K562 (cell line): ENCODE measurements around the gene GRIA2. TPM values are rescaled to one million over a fixed set of nuclear protein-coding genes. Genes with fewer than 3 reads are reported as not detected.
A peak's percentile ranks its signal among the peaks of the same experiment; 100 is the strongest.

Experiments used
- ATAC-seq: fragments of 200-7000 bp; cut with Tn5 transposase; 3 replicates; pipeline ENCODE4 v1.9.1; 2020; ENCODE audit warnings: moderate library complexity
- BruUV-seq: library from RNA; stranded (reverse); fragments of 400-500 nt; replicated peaks from 2 replicates; lab custom pipeline; 2021; lab: Mats Ljungman, UMichigan
- CTCF ChIA-PET: fragments of 300-600 bp; formaldehyde crosslinking; extraction: SDS; loops from one replicate; lab custom pipeline; 2021; ENCODE audit warnings: low intra/inter-chr PET ratio; lab: Yijun Ruan, JAX
- POLR2A ChIA-PET: fragments of 300-600, 350-650 bp; sonication (Branson Sonifier 250); formaldehyde crosslinking; extraction: SDS; loops from one replicate; lab custom pipeline; 2021; ENCODE audit warnings: antibody characterized with exemption, inconsistent platforms; lab: Yijun Ruan, JAX
- DNase-seq, 4 experiments: peaks; one replicate each; pipeline versions ENCODE4 v3.0.0 to v3.0.0-alpha.2; 2011 to 2018; ENCODE audit warnings: low spot score in 3 of 4, mixed read lengths in 3 of 4; ENCODE audit errors: extremely low read depth in 1 of 4
- FAIRE-seq: peaks from 2 replicates; lab custom pipeline; 2011; peaks lifted over from hg19 to GRCh38; lab: Jason Lieb, UNC
- H2AFZ ChIP-seq: 2 replicates; pipeline ENCODE4 v1.6.0; 2011; ENCODE audit warnings: low read depth, low read length, control low read depth, inconsistent platforms
- H3K27ac ChIP-seq: fragments of 200-600 bp; 3 replicates; pipeline ENCODE4 v1.8.0; 2011; ENCODE audit warnings: low read depth, mild to moderate bottlenecking, control low read depth, inconsistent platforms, low read length, moderate library complexity, mixed read lengths; ENCODE audit errors: extremely low read depth
- H3K27me3 ChIP-seq, 2 experiments: fragments of 300-600 bp in 1 of 2; 2 replicates in 1 of 2; 3 replicates in 1 of 2; pipeline versions ENCODE4 v1.6.0 to v1.8.0; 2011; ENCODE audit warnings: inconsistent platforms in 2 of 2, low read length in 2 of 2, mild to moderate bottlenecking in 1 of 2, mixed read lengths in 1 of 2, moderate library complexity in 1 of 2; ENCODE audit not compliant: control insufficient read depth in 2 of 2, insufficient read depth in 2 of 2
- H3K36me3 ChIP-seq: fragments of 300-600 bp; 3 replicates; pipeline ENCODE4 v1.8.0; 2011; ENCODE audit warnings: mild to moderate bottlenecking, low read length, inconsistent platforms; ENCODE audit not compliant: control insufficient read depth, insufficient read depth
- H3K4me1 ChIP-seq, 2 experiments: fragments of 200-600 bp in 1 of 2; replicated peaks in 1 of 2; 2 replicates in 1 of 2; 3 replicates in 1 of 2; pipeline versions ENCODE4 v1.5.1 to v1.8.0; 2011; ENCODE audit warnings: inconsistent platforms in 2 of 2, low read length in 2 of 2, mild to moderate bottlenecking in 1 of 2, mixed read lengths in 1 of 2, moderate library complexity in 1 of 2; ENCODE audit not compliant: control insufficient read depth in 2 of 2, insufficient read depth in 2 of 2
- H3K4me2 ChIP-seq: 2 replicates; pipeline ENCODE4 v1.6.1; 2011; ENCODE audit warnings: low read length, control low read depth, inconsistent platforms, mixed read lengths; ENCODE audit not compliant: insufficient read depth
- H3K4me3 ChIP-seq: fragments of 200-600 bp; sonication (generic), shearing (Covaris generic); 2 replicates; pipeline ENCODE4 v1.5.1; 2016; ENCODE audit warnings: control low read depth, inconsistent platforms
- H3K79me2 ChIP-seq: fragments of 200-600 bp; 3 replicates; pipeline ENCODE4 v1.8.0; 2011; ENCODE audit warnings: low read length, inconsistent platforms; ENCODE audit not compliant: control insufficient read depth, insufficient read depth
- H3K9ac ChIP-seq, 2 experiments: 2 replicates each; pipeline versions ENCODE4 v1.6.0 to v1.6.1; 2011; ENCODE audit warnings: low read depth in 2 of 2, low read length in 2 of 2, control low read depth in 1 of 2, inconsistent platforms in 1 of 2, mild to moderate bottlenecking in 1 of 2, mixed read lengths in 1 of 2; ENCODE audit not compliant: insufficient read depth in 1 of 2
- H3K9me1 ChIP-seq: one replicate; pipeline ENCODE4 v1.6.0; 2011; ENCODE audit warnings: inconsistent platforms, mild to moderate bottlenecking, low read length, moderate library complexity; ENCODE audit not compliant: control insufficient read depth, insufficient read depth
- H3K9me3 ChIP-seq: replicated peaks from 2 replicates; pipeline ENCODE4 v1.5.1; 2011; ENCODE audit warnings: low read depth, low read length, inconsistent platforms; ENCODE audit not compliant: control insufficient read depth, insufficient read depth
- H4K20me1 ChIP-seq: replicated peaks from 2 replicates; pipeline ENCODE4 v1.6.1; 2011; ENCODE audit warnings: low read length, inconsistent platforms, mixed read lengths; ENCODE audit not compliant: control insufficient read depth, insufficient read depth
- C11orf30 ChIP-seq: fragments of 450-650 bp; IDR thresholded peaks from 2 replicates; pipeline ENCODE4 v1.6.1; 2016; ENCODE audit warnings: low read depth, mild to moderate bottlenecking
- EWSR1 ChIP-seq: fragments of 450-650 bp; IDR thresholded peaks from 2 replicates; pipeline ENCODE4 v1.6.1; 2018; ENCODE audit warnings: borderline replicate concordance, mild to moderate bottlenecking, low read depth, moderate library complexity; ENCODE audit not compliant: partially characterized antibody
- HEY1 ChIP-seq: fragments of 250-450 bp; sonication (Bioruptor Pico); IDR thresholded peaks from 2 replicates; pipeline ENCODE4 v1.5.0; 2020; ENCODE audit warnings: mild to moderate bottlenecking, moderate library complexity, borderline replicate concordance
- ILF3 ChIP-seq: fragments of 450-650 bp; IDR thresholded peaks from 2 replicates; pipeline ENCODE4 v1.6.1; 2018; ENCODE audit warnings: antibody characterized with exemption, mild to moderate bottlenecking, moderate library complexity, borderline replicate concordance
- NELFE ChIP-seq: IDR thresholded peaks from 2 replicates; pipeline ENCODE4 v1.6.1; 2011; ENCODE audit warnings: mild to moderate bottlenecking; ENCODE audit not compliant: insufficient read depth, insufficient read length
- RFX7 ChIP-seq: fragments of 250-450 bp; sonication (Bioruptor Pico); IDR thresholded peaks from 2 replicates; pipeline ENCODE4 v1.5.1; 2021; ENCODE audit warnings: mild to moderate bottlenecking
- SP1 ChIP-seq: sonication (generic); formaldehyde crosslinking; IDR thresholded peaks from 2 replicates; pipeline ENCODE4 v1.8.1; 2022; ENCODE audit warnings: mild to moderate bottlenecking, missing genetic modification reagents
- SPI1 ChIP-seq: IDR thresholded peaks from 2 replicates; pipeline ENCODE4 v1.6.1; 2011; ENCODE audit warnings: low read depth, low read length, control low read depth, borderline replicate concordance
- TRIM28 ChIP-seq: fragments of 450-650 bp; IDR thresholded peaks from 2 replicates; pipeline ENCODE4 v1.6.1; 2017
- ZC3H11A ChIP-seq: IDR thresholded peaks from 2 replicates; pipeline ENCODE4 v1.6.1; 2012; ENCODE audit warnings: low read depth, low read length, improper control_type of control experiment
- ZNF3 ChIP-seq: fragments of 250-450 bp; sonication (Bioruptor Pico); IDR thresholded peaks from 2 replicates; pipeline ENCODE4 v1.5.0; 2021; ENCODE audit warnings: mild to moderate bottlenecking, moderate library complexity
- ZNF316 ChIP-seq: fragments of 450-650 bp; IDR thresholded peaks from 2 replicates; pipeline ENCODE4 v1.6.1; 2016
- ZNF778 ChIP-seq: fragments of 450-650 bp; formaldehyde crosslinking; IDR thresholded peaks from 2 replicates; pipeline ENCODE4 v1.4.0; 2020; ENCODE audit warnings: mild to moderate bottlenecking, moderate library complexity
- ZNF830 ChIP-seq: fragments of 250-450 bp; sonication (Bioruptor Pico); IDR thresholded peaks from 2 replicates; pipeline ENCODE4 v1.5.0; 2021; ENCODE audit warnings: mild to moderate bottlenecking
- WGBS: fragments of 100-300 bp; shearing (Covaris generic); methylation state at CpG from one replicate; pipeline ENCODE4 v1.1.6; 2016; ENCODE audit warnings: low coverage, mixed read lengths; ENCODE audit not compliant: insufficient coverage; ENCODE audit errors: missing lambda C conversion rate; 5-methylcytosine and 5-hydroxymethylcytosine counted together
- in situ Hi-C: fragments of 300-500 bp; cut with MboI; formaldehyde crosslinking; loops from 4 replicates; pipeline ENCODE4 v1.15.0; 2018; ENCODE audit warnings: inconsistent platforms, mixed read lengths
- intact Hi-C: fragments of 100-400 bp; cut with micrococcal nuclease; formaldehyde crosslinking; loops from 2 replicates; pipeline ENCODE4 v1.14.2; 2022
- polyA plus RNA-seq, 8 experiments: library from polyadenylated mRNA; depleted of rRNA in 4 of 8; stranded (reverse) in 5 of 8; unstranded in 3 of 8; fragments of >200 nt; fragmentation: Nextera tagmentation in 2 of 8; fragmentation: Illumina TruSeq in 1 of 8; extraction: Ambion mirVana in 2 of 8; extraction: Trizol in 1 of 8; gene quantifications; 2 replicates each; pipeline versions ENCODE4 v1.2.1 to v1.2.3, GENCODE V29; 2011 to 2014; ENCODE audit warnings: inconsistent platforms in 1 of 8, missing spikeins in 1 of 8
- total RNA-seq, 7 experiments: library from RNA; depleted of rRNA in 6 of 7; stranded (reverse); fragments of >200 nt in 6 of 7; fragmentation: Illumina TruSeq in 2 of 7; extraction: Trizol in 2 of 7; gene quantifications; 2 replicates each; pipeline versions ENCODE4 v1.2.1 to v1.2.3, GENCODE V29; 2011 to 2021; ENCODE audit warnings: low replicate concordance in 1 of 7
- TF ChIP-seq, protein P1 (sequence below): fragments of 250-450 bp; sonication (Bioruptor Pico); IDR thresholded peaks from 2 replicates; pipeline ENCODE4 v1.4.0; 2020; ENCODE audit warnings: mild to moderate bottlenecking, moderate library complexity, borderline replicate concordance
- TF ChIP-seq, protein P2 (sequence below): fragments of 450-650 bp; IDR thresholded peaks from 2 replicates; pipeline ENCODE4 v1.6.1; 2014; ENCODE audit warnings: low read depth, mild to moderate bottlenecking, moderate library complexity, borderline replicate concordance
- TF ChIP-seq, protein P3 (sequence below): sonication (generic); formaldehyde crosslinking; IDR thresholded peaks from 2 replicates; pipeline ENCODE4 v1.8.0; 2022; ENCODE audit warnings: mild to moderate bottlenecking, low read depth, missing genetic modification reagents

Gene GRIA2
- total and polyA plus RNA-seq, 9 of the 15 experiments (the other 6 are each of a cell fraction or from before 2014, with no cell fraction given): 0.07 TPM; not detected in 8

DNA sequence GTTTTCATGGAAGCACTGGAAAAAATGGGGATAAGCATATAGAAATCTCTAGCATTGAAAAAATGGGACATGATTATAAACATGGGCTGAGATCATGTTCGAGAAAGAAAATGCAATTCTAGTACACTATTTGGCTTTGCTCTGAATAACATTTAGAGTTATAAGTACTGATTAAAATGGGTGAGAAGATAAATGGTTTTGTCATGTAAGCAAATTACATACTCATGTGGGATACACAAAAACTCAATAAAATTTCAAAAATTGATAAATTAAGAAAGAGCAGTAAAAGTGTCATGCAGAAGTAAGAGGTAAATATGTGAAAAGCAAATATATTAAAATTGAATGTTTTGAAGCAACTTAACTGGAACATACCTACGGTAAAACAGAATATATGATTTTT, 99.6 kb downstream of the GRIA2 start:
- H3K9me1 ChIP-seq: no peaks in the 10 kb centered on the region
- WGBS: 0% methylated on average over 2 of the region's 2 CpGs
- FAIRE-seq: no peak
- ChIA-PET POLR2A (no interaction called here), CTCF (no interaction called here)
- H3K4me1 ChIP-seq: no peaks in the 10 kb centered on the region
- H2AFZ ChIP-seq: no peak overlapping the region
- no peak overlapping the region for H3K27ac ChIP-seq
- H4K20me1 ChIP-seq: no peaks in the 10 kb centered on the region
- no peak for ATAC-seq
- no peak overlapping the region for H3K9ac ChIP-seq
- H3K9me3 ChIP-seq: no peaks in the 10 kb centered on the region
- no peaks in the 10 kb centered on the region for H3K36me3 ChIP-seq
- no peaks in the 10 kb centered on the region for H3K27me3 ChIP-seq
- H3K4me3 ChIP-seq: no peak overlapping the region
- intact Hi-C loops: no loop called here
- TF ChIP-seq, protein P1, sequence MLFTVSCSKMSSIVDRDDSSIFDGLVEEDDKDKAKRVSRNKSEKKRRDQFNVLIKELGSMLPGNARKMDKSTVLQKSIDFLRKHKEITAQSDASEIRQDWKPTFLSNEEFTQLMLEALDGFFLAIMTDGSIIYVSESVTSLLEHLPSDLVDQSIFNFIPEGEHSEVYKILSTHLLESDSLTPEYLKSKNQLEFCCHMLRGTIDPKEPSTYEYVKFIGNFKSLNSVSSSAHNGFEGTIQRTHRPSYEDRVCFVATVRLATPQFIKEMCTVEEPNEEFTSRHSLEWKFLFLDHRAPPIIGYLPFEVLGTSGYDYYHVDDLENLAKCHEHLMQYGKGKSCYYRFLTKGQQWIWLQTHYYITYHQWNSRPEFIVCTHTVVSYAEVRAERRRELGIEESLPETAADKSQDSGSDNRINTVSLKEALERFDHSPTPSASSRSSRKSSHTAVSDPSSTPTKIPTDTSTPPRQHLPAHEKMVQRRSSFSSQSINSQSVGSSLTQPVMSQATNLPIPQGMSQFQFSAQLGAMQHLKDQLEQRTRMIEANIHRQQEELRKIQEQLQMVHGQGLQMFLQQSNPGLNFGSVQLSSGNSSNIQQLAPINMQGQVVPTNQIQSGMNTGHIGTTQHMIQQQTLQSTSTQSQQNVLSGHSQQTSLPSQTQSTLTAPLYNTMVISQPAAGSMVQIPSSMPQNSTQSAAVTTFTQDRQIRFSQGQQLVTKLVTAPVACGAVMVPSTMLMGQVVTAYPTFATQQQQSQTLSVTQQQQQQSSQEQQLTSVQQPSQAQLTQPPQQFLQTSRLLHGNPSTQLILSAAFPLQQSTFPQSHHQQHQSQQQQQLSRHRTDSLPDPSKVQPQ (CRISPR knock-in tag): no peak
- TF ChIP-seq TRIM28 (no peak), SP1 (no peak), ZC3H11A (no peak), ZNF316 (peak; percentile 46; the same call in 1 of the 2 replicates), EWSR1 (no peak), HEY1 (CRISPR knock-in tag) (no peak), ILF3 (no peak), C11orf30 (peak; percentile 19; the same call in 1 of the 2 replicates), RFX7 (CRISPR knock-in tag) (no peak), ZNF778 (no peak), NELFE (no peak), ZNF830 (CRISPR knock-in tag) (no peak), ZNF3 (CRISPR knock-in tag) (no peak), SPI1 (no peak)
- TF ChIP-seq, protein P2, sequence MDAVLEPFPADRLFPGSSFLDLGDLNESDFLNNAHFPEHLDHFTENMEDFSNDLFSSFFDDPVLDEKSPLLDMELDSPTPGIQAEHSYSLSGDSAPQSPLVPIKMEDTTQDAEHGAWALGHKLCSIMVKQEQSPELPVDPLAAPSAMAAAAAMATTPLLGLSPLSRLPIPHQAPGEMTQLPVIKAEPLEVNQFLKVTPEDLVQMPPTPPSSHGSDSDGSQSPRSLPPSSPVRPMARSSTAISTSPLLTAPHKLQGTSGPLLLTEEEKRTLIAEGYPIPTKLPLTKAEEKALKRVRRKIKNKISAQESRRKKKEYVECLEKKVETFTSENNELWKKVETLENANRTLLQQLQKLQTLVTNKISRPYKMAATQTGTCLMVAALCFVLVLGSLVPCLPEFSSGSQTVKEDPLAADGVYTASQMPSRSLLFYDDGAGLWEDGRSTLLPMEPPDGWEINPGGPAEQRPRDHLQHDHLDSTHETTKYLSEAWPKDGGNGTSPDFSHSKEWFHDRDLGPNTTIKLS: no peak
- TF ChIP-seq, protein P3, sequence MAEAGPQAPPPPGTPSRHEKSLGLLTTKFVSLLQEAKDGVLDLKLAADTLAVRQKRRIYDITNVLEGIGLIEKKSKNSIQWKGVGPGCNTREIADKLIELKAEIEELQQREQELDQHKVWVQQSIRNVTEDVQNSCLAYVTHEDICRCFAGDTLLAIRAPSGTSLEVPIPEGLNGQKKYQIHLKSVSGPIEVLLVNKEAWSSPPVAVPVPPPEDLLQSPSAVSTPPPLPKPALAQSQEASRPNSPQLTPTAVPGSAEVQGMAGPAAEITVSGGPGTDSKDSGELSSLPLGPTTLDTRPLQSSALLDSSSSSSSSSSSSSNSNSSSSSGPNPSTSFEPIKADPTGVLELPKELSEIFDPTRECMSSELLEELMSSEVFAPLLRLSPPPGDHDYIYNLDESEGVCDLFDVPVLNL: no peak
- BruUV-seq: no TSS peak
- in situ Hi-C loops: no loop called here
- H3K4me2 ChIP-seq: no peak overlapping the region
- no peak for DNase-seq
- H3K79me2 ChIP-seq: no peaks in the 10 kb centered on the region
